ENCODE results near the gene RPP25L. TPM values are rescaled to one million over a fixed set of nuclear protein-coding genes. Genes with fewer than 3 reads are reported as not detected.

Gene RPP25L
- total and polyA plus RNA-seq, 9 of the 15 experiments (the other 6 are each of a cell fraction or from before 2014, with no cell fraction given) = 16.3 to 43.7 (median 29.0) TPM

DNA sequence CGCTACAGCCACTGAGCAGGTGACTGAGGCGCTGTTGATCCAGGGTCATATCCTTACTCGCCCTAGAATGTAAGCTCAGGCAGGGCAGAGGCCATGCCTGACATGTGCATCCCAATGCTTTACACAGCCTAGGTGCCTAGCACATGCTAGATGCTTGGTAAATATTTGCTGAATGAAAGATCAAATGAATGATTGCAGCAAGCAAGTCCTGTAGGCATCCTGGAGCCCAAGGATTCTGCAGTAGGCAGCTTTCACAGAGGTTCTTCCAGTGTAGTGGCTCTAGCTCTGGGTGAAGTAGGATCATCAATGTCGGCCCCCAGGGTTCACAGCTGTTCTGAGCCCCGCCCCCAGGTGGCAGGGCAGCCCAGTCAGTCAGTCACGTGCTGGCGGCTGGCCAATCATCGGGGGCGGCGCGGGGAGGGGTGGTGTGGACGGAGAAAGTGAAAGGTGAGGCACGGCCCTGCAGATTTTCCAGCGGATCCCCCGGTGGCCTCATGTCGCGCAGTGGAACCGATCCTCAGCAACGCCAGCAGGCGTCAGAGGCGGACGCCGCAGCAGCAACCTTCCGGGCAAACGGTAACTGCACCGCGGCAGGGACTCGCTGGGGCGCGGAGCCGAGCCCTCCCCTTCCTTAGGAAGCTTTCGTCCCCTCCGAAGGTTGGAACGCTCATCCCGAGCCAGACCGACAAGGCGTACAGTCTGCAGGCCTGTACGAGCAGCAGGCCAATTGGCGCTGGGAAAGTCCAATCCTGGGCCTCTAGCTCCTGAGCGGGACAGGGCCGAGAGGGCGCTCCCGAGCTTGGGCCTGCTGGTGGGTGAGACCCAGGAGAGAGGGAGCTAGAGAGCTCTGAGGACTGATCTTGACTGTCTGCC lies 34.5 kb upstream of the RPP25L start, which contains the start of gene GALT (continued):
- TF ChIP-seq, protein P1, sequence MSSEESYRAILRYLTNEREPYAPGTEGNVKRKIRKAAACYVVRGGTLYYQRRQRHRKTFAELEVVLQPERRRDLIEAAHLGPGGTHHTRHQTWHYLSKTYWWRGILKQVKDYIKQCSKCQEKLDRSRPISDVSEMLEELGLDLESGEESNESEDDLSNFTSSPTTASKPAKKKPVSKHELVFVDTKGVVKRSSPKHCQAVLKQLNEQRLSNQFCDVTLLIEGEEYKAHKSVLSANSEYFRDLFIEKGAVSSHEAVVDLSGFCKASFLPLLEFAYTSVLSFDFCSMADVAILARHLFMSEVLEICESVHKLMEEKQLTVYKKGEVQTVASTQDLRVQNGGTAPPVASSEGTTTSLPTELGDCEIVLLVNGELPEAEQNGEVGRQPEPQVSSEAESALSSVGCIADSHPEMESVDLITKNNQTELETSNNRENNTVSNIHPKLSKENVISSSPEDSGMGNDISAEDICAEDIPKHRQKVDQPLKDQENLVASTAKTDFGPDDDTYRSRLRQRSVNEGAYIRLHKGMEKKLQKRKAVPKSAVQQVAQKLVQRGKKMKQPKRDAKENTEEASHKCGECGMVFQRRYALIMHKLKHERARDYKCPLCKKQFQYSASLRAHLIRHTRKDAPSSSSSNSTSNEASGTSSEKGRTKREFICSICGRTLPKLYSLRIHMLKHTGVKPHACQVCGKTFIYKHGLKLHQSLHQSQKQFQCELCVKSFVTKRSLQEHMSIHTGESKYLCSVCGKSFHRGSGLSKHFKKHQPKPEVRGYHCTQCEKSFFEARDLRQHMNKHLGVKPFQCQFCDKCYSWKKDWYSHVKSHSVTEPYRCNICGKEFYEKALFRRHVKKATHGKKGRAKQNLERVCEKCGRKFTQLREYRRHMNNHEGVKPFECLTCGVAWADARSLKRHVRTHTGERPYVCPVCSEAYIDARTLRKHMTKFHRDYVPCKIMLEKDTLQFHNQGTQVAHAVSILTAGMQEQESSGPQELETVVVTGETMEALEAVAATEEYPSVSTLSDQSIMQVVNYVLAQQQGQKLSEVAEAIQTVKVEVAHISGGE (CRISPR knock-in tag; IDR thresholded peaks at IDR 0.05) = peak in 1 of 3 experiments; percentile 25; a peak in 1 of 6 replicates
- TF ChIP-seq HINFP (tag; conservative IDR thresholded peaks at IDR 0.05; ENCODE audit: low read depth) = peak; percentile 34; the same call in 1 of the 2 replicates
- TF ChIP-seq NFYB (IDR thresholded peaks at IDR 0.05; ENCODE audit: extremely low read depth, insufficient read length) = peak; percentile 95
- TF ChIP-seq CTCF (IDR thresholded peaks at IDR 0.05 in 2 of 3, conservative IDR thresholded peaks at IDR 0.05 in 1 of 3; ENCODE audit: insufficient read depth in 2 of 3, low read depth in 1 of 3, low read length in 3 of 3) = peak; percentile 65 to 97 (median 80)
- TF ChIP-seq, protein P2, sequence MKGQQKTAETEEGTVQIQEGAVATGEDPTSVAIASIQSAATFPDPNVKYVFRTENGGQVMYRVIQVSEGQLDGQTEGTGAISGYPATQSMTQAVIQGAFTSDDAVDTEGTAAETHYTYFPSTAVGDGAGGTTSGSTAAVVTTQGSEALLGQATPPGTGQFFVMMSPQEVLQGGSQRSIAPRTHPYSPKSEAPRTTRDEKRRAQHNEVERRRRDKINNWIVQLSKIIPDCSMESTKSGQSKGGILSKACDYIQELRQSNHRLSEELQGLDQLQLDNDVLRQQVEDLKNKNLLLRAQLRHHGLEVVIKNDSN (CRISPR knock-in tag; IDR thresholded peaks at IDR 0.05) = peak; percentile 100
- TF ChIP-seq TBL1XR1 (IDR thresholded peaks at IDR 0.05; ENCODE audit: low read length in 2 of 2) = 0 out of 4 replicates have a peak, but pooled peaks of 1 of the 2 experiments have one; percentile 16
- peak; percentile 70 for TF ChIP-seq POLR2A (conservative IDR thresholded peaks at IDR 0.05)
- TF ChIP-seq POLR2G (IDR thresholded peaks at IDR 0.05; ENCODE audit: low read depth, low read length) = peak; percentile 81
- peak; percentile 93 for TF ChIP-seq ZFX (CRISPR knock-in tag; IDR thresholded peaks at IDR 0.05)

All from K562 (cell line).